NCI-H187 treated with DMSO at 0.1 percent for 48 hours (cell line): ENCODE data around the gene MAML2.

ENCODE experiments used
- DNase-seq: peaks from one replicate; lab custom pipeline; 2025; lab: John Stamatoyannopoulos, UW

MAML2 gene

DNA sequence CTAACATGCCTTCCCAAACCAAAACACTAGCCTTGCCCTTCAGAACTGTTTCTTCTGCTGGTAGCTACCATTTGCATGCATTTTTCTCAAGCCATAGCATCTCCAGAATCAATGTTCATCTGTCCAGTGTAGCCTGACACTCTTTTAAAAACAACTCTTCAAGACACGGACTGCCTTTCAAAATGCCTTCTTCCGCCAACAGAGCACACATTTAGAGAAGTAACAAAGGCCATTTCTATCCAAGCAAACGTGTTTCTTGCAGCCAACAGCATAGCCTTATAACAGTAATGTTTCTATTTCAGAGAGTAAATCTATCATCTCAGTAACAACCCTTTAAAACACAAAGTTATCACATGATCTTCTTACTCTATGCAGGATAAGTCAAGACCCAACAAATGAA, 275.8 kb downstream of the MAML2 start:
- DNase-seq = no peak

DNA sequence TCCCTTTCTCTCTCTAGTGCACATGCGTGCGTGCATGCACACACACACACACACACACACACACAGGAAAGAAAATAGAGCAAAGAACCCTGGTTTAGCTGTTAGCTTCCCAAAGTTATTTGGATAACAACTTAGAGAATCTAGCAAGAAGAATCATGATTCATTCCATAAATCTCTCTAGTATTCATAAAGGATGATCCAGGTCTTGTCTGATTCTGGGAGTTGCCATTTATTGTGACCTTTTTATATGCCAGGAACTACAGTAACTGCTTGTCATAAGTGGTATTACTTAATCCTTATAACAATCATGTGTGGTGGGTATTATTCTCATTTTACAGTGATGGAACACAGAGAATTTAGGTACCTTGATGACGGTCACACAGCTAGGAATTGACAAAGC, 277.6 kb downstream of the MAML2 start:
- DNase-seq = no peak

DNA sequence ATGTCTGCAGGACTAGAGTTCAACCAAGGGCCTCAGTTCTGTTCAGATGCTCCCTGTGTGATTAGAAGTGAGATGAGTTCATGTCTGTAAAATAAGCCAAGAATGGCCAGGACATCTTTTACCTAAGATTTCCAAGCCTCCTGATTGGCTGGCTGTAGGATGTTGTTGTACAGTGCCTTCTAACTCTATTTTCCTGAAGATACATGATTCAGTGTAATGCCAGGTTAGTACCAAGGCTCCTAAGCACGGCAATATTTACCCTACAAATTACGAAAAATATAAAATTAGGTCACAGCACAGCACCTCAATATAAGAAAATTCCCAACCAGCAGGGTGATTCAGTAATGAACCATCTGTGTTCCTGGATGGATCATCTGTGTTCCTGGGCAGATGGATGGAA, 279.1 kb downstream of the MAML2 start:
- DNase-seq = no peak

DNA sequence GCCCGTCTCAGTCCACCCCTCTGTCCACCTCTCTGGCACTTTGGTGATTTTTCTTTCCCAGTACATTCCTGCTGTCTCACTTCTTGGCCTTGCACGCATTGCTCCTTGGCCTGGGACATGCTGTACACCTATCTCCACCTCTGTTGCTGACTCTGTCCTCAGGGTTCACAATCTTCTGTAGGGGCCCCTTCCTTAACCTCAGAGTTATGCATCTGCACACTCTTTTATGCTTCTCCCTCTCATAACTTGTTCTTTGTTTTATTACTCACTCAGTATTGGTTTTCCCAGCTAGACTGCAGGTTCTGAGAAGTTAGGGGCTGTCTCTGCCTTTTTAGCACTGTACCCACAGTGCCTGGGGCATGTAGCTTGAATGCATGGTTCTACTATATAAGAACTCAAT, 279.9 kb downstream of the MAML2 start:
- no peak for DNase-seq

DNA sequence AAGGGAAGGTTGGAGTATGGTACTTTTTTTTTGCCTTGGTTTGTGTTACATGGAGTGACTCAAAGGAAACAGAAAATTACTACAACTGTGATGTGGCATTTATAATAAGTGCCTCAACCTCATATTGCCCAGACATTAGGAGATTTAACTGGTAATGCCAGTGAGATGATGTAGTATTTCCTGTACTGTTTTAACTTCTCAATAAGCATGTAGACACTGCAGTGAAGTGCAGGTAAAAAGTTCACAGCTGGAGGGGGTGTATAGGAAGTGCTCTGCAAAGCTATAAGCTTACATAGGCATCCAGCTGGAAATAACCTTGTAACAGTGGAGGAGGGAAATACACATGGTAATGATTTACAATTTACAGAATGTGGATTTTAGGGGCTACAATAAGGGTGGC, 280.9 kb downstream of the MAML2 start:
- no peak for DNase-seq

DNA sequence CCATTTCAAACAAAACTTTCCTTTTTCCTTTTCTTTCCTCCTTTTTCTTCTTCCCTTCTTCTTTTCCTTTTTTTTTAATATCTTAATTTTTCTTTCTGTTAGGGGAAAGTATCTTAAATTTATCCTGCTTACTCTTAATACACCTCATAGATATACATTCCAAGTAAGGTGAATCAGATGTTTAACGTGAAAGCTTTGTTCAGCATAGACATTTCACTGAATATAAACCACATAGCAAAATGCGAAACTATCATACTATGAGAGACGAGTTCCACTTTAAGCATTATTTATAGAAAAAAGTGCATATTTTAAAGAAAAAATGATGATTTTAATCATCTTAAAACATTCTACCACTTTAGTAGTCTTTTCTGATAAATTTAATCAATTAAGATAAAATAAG, 281.3 kb downstream of the MAML2 start:
- DNase-seq = no peak

DNA sequence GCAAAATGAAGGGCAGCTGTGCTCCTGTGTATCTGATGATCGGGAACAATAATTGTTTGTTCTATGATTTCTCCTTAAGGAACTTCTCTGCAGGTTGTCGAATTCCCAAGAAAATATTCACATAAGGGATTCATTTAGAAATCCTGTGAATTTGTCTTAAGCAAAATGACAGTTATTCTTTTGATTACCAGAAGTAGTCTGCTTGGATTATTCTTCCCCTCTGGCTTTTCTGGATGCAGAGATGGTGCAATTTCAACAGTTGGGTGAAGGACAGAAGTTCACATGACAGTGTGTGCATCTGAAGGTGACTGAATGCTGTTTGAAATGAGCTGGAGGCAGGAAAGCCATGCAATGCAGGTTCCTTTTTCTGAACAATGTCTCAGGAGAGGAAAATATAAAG, 281.9 kb downstream of the MAML2 start:
- no peak for DNase-seq

DNA sequence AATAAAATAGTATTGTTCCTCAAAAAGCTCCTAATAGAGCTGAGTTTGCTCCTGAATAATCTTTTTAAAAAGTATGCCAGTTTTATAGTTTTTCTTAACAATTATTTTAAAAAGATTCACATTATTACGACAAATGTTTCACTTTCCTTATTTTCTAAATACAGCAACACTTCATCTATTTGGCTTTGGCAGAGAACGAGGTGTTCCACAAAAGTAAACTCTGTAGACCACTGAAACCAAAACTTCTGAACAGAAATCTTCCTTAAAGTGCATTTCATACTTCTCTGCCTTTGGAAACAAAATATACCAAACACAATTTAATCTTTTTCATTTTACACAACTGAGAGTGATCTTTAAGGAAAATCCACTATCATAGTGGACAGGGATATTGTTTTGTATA, 285.5 kb downstream of the MAML2 start:
- no peak for DNase-seq

DNA sequence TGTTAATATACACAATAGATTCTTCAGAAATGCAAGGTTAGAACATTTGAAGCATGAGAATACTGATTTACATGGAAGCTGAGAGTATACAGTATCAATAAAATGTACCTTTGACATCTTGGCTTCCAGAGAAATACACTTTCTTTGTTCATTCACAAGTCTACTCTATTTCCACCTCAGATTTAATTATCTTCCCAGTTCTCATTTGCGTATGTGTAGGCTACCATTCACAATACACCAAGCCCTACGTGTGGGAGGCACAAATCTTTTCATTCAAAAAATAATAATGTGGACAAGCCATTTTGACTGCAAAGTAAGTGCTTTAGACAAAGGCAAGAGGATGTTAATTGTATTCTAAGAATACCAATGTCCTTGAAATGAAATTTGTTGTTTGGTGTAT, 286.4 kb downstream of the MAML2 start:
- DNase-seq = no peak

DNA sequence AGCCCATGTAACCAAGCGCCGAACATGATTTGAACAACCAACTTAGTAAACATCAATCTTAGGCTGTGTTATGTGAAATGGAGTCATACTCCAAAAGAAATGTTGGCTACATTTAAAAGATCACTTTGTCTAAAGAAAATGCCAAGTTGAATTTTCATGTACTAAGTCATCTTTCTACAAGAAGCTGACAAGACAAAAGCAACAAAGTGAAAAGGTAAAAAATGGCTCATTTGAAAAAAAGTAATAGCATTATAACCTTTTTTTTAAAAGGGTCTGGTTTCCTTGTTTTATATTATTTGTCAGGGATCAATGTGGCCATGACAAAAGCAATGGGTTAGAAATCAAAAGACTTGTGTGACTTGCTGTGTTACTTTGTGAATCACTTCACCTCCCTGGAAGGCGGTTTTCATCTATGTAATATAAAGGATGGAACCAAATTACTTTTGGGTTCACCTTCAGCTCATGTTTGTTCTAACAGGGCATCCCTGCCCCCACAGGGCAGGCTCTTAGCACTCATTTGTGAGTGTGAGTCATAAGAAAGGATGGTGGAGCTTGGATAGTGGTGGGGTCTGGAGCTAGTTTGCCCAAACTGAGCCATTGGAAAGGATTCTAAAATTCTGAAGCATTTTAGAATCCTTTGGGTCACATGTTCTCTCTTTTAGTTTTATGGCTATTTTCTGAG, 287.1 kb downstream of the MAML2 start:
- DNase-seq = no peak

DNA sequence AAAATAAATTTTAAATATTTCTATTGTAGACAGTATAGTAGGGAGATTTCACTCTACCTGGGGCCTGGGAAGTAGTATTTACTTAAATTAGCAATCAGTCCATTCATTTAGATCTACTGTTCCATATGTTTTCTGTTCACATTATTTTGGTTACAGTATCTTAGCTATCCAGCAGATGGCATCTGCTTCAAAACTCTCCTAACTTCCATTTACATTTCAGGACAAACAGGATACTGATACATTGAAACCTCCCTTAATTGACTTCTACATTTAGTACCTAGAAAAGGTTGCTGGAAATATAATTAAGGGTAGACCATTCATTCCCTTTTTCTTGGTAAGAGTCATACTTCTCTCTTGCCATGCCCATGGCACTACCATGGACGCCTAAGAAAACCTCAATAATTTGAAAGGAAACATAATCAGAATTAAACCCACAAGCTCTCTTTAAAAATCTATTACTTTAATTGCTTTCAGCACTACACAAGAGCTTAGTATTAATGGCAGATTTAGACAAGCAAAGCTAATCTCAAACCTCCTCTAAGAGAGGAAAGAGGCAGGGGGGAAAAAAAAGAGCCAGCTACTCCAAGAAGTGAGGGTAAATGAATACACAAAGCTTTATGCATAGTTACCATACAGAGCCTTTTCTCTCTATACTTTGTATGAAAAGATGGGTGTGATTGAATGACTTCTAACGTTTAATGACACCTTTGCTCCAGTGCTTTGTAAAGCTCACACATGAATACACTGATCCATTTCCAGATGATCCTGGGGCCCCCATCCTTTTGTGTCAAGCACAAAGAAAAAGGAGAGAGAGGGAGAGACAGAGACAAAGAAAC, 287.9 kb downstream of the MAML2 start:
- peak; percentile 1 for DNase-seq

DNA sequence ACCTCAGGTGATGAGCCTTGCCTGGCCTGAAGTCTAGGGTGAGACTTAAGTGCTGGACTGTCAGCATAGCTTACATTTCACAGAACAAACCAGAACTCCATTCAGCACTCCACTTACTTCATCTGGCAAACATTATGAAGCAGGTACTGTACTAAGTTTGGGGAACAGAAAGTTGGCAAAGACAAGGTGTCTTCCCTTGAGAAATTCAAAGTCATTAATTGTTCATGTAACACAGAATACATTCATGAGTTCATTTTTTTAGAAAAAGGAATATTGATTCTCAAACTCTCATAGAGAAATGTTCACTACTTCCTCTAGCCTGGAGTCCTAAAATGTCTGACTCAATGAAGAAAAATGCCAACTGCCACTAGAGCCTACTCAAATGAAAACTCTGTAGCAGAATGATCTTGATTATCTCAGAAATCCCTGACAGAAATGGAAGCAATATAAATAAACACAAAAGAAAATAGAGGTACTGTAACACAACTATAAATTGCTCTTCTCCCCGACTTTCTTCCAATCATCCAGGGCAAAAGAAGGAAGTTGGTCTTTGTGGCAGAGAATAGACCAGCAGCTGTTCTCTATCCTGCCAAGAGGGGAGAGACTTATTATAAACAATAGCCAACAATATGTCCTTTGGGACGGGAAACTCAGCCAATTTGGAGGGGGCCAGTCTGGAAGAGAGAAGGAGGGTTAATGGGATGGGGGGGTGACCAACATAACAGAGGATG, 289.9 kb downstream of the MAML2 start:
- DNase-seq = no peak

DNA sequence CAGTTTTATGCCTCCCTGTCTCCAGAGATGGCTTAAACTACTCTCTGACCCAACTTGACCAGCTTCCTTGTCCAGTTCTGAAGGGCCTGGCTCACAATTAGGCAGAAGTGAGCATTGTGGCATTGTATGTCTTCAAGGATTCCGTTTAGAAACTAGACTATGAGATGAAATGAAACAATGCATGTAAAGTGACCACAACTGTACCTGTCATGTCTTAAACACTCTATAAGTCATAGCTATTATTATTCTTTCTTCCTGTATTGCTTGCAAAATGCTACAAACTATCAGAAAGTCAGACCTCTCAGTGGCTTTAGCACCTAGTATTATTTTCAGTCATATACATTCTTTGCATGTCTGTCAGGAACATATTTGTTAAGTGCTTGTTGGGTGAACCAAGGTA, 291.2 kb downstream of the MAML2 start:
- DNase-seq = no peak

DNA sequence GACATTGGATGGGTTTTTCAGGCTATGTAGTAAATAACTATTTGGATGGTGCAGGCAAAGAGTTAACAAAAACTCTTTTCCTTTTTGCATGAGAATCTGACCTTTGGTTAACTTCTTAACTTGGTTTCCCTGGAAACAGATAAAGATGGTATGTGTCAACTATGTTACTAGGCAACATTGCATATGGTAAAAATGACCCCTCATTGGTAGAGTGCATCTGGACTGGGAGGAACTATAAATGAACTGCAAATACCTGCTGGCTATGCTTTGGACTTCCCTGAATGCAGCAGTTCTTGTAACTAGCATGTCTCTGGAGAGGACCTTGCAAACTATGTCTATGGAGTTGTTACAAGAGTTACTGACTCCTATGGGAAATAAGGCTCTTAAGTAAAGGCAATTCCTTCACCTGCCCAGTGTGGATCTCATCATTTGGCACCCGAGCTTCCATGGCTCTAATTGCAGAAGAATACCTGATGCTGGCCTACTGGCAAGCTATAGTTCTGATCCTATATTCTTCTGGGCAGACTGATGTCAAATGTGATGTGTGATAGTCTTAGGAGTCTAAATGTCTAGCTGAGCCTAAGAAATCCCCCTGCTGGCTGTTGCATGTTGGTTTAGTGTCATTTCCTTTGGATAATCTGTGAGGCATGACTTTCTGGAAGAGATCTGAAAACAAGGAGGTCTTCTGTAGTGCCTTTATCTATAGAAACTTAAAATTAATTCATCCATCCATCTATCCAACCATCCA, 292.4 kb downstream of the MAML2 start:
- DNase-seq = no peak

DNA sequence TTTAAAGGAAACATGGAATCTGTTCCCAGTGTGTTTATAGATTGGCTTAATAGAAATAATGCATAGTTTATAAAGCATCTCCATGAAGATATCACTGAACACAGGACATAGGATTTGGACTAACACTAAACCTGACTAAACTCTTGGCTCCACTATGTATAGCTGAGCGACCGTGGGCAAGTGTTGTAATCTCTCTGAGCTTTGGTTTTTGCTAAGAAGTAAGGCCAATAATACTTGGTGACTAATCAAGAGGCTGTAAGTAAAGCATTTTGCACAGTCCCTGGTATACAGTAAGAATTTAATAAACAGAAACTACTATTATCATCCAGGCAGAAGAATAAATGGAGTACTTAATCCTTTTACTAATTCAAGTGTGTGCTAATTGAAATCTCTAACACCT, 293.6 kb downstream of the MAML2 start:
- no peak for DNase-seq

DNA sequence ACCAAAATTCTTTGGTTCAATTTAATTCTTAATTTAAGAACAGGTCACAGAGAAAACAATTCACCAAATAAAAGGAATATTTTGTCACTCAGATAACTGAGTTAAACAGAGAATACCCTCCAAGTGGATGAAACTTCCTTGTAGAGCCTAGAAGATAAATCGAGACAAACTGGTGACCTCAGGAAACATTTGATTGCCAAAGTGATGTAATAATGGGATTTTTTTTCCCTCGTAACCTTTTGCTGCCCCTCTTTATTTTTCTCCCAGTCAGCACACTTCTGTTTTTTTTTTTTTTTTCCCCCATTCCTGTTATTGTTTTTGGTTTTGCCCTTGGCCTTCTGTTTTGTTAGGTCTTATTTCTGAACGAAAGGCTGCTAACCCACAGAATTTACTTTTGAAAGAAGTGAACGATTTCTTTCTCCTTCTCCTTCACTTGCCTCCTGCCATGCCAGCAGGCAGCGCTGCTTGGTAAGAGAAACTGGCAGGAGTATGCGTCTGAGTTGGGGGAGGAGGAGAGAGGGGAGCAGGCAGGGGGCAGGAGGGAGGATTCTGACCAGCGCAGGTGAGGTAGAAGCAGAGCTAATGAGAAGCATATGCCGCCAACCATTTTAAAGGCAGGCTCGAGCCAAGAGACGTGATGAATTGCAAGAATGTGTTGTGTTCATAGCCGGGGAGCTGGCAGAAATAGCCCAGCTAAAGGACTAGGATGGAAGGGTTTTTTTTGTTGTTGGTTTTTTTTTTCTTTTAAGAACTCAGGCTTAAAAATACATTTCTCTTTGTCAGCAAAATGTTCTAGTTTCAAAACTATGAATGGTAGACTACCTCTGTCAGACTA, 297.2 kb downstream of the MAML2 start:
- no peak for DNase-seq

DNA sequence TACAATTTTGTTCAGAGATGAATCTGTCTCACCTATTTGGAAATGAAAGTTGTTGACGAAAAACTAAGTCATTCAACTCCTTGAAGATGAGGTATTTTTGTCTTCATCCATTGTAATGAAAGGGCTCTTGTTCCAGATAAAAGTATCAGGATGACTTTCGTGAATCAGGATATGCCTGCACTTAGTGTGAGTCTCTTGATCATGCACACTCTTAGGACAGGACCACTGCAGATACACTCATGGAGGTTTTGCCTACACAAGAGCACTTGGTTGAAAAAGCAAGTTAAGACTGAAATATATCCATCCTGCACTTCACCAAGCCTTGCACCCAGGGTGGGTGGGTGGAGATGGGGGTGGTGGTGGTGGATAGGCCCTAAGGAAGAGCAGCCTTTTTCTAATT, 298.2 kb downstream of the MAML2 start:
- DNase-seq = no peak

DNA sequence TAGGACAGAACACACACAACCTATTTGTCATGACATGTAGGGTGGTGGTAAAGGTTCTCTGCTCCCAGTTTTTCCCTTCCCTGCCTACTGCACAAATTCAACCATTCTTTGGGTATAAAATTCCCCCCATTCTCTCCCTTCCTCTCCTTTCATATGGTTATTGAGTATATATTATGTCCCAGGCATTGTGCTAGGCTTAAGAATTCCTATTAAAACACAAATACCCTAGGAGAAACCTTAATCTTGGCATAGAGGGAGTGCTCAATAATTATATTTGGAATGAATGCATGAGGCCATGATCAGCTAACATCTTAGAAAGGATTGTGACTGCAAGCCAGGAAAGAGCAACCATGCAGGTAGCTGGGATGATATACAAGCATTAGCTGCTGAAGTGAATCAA, 298.7 kb downstream of the MAML2 start:
- no peak for DNase-seq

DNA sequence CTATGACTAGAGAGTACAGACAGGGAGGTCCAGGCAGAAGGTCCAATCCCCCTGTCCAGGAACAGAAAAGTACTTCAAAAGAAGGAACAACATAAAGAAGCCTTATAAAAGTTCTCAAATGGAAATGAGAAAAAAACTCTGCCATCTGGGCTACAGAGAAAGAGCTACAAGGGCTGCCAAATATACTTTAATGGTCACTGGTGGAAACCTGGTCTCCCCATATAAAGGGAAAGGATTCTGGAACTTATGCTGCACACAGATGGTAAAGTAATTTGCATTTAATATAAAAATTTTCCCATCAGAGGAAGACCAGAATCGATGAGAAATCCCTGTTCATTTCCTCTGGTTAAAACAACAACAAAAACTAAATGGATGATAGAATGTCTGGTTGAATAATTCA, 299.7 kb downstream of the MAML2 start:
- no peak for DNase-seq

DNA sequence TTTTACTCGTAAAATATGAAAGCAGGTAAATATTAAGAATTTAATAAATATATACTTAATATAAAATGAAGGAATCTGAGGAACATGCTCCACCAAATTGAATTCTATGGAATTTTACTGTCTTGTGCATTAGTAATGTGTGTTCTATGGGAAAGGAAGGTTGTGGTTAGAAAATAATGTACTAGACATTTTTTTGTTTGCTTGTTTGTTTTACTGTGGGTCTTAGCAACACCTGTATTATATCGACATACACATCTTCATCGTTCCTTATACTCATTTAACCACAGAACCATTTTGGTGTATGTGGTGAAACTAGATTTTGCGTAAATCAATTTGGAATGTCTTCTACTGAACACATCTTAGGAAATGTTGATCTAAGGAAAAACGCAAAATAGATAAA, 304.9 kb downstream of the MAML2 start:
- DNase-seq = no peak

DNA sequence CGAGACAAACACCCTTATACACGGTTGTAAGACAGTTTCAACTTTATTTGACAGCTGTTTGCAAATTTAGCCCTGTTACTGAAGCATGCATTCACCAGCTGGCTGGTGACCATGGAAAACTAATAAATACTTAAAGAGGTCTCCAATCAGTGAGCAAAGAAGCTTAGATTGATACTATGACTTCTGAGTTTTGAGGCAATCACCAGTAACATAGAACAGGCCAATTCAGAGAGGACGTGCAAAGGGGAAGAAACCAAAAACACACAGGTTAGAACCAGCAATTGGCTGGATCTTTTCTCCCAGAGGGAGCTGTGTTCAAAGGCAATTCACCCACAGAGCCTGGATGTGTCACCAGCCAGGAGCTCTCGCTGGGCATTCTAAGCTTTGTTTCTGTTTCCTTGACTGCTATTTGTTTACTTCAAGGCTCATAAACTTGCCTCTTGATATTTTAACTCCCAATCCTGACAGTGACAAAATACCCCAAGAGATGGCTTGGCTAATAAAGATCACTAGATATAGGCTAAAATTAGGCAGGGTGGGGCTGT, 305.5 kb downstream of the MAML2 start:
- no peak for DNase-seq
